DMS53 treated with DMSO at 0.1 percent for 48 hours (cell line): Measurements from ENCODE around the gene SBF2.
A peak's percentile ranks its signal among the peaks of the same experiment; 100 is the strongest.
"Not testable (repeated sequence)": the region's sequence is repeated elsewhere in the genome, so short reads cannot be mapped to it uniquely, and the experiment has no call there.

Source experiments
- DNase-seq: peaks from one replicate; lab custom pipeline; 2025; ENCODE audit not compliant: unreplicated experiment; lab: John Stamatoyannopoulos, UW

SBF2 gene

DNA sequence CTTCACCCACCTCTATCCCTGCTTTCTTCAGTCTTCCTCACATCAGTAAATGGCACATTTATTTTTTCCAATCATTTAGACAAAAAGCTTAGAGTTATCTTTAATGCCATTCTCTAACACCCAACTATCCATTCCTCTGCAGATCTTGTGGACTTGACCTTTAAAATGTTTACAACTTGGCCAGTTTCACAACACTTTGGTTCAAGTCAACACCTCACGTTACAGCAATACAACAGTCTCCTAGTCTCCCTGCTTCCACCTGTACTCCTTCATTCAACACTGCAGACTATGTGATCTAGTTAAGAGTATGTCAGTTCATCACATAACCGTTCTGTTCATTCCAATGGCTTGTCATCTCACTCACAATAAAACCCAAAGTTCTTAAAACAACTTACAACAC is 325.0 kb downstream of the SBF2 start:
- DNase-seq, result no peak

DNA sequence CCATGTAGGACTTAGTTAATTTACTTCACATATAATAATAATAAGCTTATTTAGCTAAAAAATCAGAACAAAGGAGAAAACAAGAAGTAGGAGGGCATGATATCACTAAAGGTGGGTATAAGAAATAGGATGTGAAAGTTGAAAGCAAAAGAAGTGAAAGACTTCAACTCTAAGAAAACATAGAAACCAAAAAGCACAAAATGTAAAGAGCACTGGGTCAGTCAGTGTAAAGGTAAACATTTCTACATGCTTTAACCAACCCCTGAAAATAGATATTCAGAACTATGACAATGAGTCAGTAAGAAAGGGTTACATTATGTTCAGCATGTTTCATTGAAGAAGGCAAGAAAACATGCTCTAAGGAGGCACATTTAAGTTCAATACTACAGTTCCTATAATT is 331.3 kb downstream of the SBF2 start:
- DNase-seq, result no peak

DNA sequence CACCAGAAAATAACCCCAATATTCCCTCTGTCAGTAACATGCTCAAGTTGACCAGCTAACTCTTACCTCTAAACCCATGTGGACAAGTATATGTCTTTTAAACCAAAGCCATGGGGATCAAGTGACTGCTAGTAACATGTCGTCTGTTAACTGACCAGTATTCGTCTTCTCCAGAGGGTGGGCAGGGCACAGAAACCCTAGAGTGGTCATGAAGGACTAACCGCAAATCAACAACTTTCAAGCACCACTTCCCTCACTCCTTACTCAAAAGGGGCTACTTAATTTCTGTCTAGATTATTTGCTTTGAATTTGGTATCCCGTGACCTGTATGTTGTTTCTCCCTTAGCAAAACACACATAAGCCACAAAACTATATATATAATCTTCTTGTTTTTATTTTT is 336.9 kb downstream of the SBF2 start:
- DNase-seq, result no peak

DNA sequence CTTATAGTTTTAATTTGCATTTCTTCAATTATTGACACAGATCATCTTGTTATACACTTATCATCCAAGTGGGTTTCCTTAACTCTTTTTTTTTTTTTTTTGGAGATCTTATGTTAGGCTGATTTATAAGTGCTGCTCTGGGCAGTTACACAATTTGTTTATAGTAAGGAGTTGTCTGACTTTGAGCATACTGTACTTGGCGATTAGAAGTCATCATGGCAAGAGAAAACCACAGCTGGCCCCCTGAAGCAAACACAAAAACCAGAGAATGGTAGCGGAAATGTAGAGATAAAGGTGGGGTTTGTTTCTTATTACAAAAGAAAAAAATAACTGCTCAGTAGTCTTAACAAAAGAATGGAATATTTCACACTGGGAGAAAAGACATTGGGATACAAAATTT is 337.5 kb downstream of the SBF2 start:
- DNase-seq, result no peak

DNA sequence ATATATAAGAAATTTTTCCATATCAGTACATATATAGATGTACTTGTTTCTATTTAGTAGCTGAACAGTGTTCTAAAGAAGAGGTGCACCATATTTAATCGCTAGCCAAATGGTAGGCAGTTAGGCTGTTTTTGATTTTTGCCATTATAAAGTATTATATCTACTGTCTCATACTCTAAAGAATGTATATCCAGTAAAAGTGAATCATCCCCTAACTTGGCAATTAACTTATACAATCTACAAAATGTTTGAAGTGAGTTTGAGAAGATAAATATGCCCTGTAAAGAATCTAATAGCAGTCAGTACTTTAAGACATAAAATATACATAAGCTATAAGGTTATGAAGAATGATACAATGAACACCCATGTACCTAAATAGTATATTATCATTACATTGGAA is 338.6 kb downstream of the SBF2 start:
- no peak for DNase-seq

DNA sequence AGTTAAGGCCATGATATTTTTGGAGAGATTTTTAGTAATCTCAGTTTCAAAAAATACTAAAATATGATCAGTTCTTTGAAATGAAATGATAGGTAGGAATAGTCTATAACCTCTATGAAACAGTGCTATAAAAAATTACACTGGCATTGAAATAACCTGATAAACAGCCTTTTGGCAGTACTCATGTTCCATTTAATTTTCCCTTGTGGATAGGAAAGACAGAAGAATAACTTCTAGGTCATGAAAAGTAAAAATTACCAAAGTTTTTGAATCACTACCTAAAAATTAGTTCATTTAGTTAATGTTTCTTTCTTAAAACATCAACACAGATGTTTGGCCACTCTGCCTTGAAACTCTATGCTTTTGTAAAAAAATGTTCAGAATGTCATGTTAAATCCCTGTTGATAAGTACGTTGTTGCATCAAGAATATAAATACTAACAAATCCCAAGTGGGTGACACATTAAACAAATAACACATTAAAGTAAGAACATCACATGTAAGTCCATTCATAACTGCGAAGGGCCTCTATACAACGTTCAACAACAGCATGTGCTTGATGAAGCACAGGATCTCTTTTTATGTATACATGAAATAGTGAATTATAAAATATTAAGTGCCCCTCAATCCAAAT is 339.9 kb downstream of the SBF2 start:
- DNase-seq, result peak; percentile 51

DNA sequence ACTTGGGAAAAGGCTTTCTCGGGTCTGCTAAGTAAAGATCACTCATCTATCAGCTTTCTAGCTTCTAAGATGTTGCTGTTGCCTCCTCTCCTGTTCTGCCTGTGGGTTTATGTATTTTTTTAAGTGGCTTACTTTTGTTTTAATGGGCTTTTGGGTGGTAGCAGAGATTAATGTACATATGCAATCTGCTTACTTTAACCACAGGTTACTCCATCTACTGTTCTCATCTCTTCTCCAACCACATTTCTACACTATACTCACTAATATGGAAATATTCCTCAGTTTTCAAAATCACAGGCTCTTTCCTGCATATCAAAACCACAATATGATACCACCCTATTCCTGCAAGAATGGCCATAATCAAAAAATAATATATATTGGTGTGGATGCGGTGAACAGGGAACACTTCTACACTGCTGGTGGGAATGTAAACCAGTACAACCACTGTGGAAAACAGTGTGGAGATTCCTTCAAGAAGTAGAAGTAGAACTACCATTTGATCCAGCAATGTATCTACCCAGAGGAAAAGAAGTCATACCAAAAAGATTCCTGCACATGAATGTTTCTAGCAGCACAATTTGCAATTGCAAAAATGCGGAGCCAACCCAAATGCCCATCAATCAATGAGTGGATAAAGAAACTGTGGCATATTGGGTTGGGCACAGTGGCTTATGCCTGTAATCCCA is 341.4 kb downstream of the SBF2 start:
- no peak for DNase-seq

DNA sequence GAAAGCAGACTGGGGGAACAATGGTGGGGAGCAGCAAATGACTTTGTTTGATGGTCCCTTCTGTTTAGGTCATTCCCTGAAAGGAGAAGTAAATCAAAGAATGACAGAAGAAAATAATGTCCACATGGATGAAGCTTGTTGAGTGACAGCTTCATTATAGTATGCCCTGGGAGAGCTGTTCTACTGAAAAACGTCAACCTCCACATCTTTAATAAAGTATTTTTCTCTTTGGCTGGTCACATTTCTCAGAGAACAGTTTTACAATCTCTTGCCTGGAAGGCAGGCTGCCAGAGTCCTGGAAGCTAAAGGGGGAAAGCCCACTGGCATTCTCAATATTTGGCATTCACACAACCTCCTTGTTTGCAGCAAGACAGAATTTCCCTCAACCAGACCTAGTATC is 342.2 kb downstream of the SBF2 start:
- no peak for DNase-seq

DNA sequence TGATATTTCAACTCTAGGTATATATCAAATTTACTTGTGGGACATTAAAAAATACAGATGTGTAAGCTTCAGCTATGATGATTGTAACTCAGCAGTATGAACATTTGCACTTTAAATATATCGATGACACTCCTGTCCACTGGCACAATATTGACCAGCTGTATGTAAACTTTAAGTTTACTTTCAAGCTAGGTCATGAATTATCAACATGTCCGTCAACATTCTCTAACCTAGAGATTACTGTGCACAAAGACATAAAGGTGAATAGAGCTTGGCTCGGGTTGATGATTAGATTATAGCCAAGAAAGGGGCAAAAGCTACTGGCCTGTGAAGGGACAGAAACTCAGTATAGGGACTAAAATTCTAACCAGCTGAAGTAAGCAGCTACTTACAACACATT is 343.6 kb downstream of the SBF2 start:
- DNase-seq, result no peak

DNA sequence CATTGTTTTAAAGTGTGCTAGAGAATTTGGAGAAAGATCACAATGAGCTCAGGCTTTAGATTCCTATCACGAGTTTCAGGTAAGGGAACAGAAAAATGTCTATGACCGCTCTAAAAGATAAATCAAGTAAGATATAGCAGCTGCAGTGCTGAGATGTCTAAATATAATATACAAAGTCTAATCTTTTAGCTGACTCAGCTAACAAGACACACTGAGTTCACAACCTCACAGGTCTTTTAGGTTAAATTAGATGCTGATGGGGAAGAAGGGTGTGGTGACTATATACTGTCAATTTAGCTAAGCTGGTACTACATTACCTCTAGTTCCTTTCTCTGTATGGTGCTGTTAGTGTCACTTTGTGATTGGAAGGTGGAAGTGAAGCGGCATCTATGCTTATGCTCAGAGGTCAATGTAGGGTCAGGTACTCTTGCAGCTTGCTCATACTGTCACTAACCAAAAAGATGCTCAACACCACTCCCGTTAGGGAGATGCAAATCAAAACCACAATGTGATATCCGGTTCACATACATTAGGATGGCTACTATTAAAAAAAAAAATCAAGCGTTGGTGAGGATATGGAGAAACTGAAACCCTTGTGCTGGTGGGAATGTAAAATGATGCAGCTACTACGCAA is 346.7 kb downstream of the SBF2 start:
- no peak for DNase-seq

DNA sequence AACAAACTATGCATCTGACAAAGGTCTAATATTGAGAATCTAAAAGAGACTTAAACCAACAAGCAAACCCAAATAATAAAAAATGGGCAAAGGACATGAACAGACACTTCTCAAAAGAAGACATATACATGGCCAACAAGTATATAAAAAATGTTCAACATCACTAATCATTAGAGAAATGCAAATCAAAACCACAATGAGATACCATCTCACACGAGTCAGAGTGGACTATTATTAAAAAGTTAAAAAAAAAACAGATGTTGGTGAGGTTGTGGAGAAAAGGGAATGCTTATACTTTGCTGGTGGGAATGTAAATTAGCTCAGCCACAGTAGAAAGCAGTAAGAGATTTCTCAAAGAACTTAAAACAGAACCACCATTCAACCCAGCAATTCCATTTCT is 348.3 kb downstream of the SBF2 start:
- DNase-seq, result not testable (repeated sequence)

DNA sequence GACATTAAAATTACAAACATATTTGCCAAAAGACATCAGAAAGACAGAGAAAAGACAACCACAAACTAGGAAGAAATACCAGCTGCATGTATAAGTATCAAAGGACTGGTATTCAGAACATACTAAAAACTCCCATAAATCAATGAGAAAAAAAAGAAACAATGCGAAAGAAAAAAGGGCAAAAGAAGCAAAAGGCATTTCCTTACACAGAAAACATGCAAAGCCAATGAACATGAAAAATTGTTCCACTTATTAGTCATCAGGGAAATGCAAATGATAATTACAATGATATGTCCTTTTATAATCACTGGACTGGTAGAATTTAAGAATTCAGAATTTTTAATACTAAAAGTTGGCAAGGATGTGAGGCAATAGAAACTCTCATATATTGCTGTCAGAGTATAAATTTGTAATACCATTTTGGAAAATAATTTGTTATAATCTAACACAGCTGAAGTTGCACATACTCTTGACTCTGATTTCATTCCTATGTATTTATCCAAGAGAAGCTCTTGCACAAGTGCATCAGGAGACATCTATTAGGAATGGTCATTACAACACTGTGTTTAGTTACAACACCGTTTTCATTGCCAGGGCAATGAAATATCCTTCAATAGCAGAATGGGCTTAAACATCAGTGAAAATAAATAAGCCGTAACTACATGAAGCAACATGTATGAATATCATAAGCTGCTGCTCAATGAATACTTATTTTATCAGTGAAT is 350.5 kb downstream of the SBF2 start:
- DNase-seq, result no peak

DNA sequence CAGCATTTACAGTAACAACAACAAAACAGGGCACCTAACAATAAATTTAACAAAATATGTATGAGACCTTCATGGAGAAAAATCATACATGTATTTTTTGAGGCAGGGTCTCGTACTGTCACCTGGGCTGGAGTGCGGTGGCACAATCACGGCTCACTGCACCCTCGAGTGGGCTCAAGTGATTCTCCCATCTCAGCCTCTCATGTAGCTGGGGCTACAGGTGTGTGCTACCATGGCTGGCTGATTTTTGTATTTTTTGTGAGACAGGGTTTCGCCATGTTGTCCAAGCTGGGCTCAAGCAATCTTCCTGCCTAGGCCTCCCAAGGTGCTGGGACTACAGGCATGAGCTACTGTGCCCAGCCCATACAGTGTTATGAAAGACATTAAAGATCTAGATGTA is 352.0 kb downstream of the SBF2 start:
- no peak for DNase-seq

DNA sequence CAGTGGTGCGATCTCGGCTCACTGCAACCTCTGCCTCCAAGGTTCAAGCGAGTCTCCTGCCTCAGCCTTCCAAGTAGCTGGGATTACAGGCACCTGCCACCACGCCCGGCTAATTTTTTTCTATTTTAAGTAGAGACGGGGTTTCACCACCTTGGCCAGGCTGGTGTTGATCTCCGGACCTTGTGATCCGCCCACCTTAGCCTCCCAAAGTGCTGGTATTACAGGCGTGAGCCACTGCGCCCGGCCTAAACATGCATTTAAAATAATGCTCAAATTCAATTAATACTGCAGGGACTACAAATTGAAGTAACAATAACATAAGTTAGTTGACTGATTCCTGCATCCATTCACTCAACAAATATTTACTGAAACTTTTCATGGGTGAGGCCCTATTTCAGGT is 354.9 kb downstream of the SBF2 start:
- not testable (repeated sequence) for DNase-seq

DNA sequence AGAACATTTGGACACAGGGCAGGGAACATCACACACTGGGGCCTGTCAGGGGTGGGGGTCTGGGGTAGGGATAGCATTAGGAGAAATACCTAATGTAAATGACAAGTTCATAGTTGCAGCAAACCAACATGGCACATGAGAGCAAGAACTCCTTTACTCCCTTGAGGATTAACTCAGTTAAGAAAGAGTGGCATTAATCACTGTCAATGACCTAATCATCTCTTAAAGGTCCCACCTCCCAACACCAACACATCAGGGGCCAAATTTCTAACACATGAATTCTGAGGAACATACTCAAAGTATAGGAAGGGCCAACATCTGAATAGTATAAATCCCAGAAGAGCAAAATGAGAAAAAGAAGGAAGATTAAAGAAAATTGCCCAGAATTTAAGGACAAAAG is 357.3 kb downstream of the SBF2 start:
- no peak for DNase-seq

DNA sequence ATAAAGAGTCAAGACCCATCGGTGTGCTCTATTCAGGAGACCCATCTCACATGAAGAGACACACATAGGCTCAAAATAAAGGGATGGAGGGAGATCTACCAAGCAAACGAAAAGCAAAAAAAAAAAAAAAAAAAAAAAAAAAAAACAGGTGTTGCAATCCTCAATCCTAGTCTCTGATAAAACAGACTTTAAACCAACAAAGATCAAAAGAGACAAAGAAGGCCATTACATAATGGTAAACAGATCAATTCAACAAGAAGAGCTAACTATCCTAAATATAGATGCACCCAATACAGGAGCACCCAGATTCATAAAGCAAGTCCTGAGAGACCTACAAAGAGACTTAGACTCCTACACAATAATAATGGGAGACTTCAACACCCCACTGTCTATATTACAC is 361.2 kb downstream of the SBF2 start:
- not testable (repeated sequence) for DNase-seq

DNA sequence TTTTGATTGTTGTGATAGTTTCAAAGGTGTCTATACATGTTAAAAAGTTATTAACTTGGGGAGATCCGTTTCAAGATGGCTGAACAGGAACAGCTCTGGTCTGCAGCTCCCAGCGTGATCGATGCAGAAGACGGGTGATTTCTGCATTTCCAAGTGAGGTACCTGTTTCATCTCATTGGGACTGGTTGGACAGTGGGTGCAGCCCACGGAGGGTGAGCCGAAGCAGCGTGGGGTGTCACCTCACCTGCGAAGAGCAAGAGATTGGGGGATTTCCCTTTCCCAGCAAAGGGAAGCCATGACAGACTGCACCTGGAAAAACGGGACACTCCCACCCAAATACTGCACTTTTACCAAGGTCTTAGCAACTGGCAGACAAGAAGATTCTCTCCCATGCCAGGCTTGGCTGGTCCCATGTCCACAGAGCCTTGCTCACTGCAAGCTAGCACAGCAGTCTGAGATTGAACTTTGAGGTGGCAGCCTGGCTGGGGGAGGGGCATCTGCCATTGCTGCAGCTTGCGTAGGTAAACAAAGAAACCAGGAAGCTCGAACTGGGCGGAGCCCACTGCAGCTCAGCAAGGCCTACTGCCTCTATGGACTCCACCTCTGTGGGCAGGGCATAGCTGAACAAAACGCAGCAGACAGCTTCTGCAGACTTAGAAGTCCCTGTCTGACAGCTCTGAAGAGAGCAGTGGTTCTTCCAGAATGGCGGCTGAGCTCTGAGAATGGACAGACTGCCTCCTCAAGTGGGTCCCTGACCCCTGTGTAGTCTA is 363.3 kb downstream of the SBF2 start:
- peak; percentile 40 for DNase-seq

DNA sequence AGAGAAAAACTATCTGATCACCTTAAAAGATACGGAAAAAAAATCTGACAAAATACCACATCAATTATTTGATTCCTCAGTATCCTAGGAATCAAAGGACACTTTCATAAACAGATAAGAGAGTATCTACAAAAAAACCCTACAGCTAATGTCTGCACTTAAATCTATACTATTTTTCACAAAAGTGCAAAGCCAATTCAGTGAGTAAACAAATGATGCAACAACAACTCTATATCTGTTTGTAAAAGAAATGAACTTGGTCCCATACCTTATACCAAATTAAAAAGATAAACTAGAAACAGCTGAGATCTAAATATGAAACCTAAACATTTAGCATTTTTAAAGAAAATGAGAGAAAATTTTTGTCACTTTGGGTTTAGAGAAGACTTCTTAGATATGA is 366.3 kb downstream of the SBF2 start:
- no peak for DNase-seq

DNA sequence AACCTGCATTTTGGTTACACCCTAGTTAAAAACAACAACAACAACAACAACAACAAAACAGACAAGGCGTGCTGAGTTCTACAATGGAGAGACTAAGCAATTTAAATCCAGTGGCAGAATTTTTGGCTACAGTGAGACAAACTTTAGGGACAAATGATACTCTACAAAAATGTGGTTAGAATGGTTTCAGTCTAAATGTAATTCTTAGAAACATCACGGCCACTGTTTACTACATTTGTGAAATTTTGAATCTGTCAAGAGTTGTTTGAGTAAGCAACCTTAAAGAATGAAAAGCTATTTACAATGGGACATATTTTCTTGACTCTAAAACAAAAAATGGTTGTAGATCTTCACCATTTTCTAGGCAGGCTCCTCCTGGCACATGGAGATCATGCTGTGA is 370.7 kb downstream of the SBF2 start:
- no peak for DNase-seq

DNA sequence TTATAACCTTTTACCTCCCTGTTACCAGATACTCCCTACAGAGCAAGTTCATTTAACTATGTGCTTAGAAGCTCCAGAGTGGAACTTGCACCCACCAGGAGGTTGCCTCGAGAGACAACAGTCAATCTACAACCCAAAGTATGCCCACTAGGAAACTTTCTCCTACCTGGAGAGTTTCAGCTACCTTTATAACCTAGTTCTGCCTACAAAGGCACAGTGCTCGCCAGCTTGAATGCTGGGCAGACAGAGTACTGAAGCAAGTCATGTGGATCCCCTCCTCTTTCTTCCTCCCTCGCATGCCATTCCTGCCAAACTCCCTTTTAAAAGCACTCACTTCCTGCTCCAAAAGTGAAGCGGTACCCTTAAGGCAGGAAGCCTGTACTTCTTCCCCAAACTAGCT is 371.2 kb downstream of the SBF2 start:
- DNase-seq, result no peak

DNA sequence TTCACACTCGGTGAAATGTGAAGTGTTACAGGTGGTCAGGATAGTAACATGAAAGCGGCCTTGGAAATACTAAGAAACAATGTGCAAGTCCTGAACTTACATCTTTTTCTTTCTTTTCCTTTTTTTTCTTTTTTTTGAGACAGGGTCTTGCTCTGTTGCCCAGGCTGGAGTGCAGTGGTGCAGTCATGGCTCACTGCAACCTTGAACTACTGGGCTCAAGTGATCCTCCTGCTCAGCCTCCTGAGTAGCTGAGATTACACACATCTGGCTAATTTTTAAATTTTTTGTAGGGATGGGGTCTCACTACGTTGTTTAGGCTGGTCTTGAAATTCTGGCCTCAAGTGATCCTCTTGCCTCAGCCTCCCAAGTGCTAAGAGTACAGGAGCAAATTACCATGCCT is 377.5 kb downstream of the SBF2 start:
- no peak for DNase-seq
